Activated CD8-positive, alpha-beta memory T cell treated with anti-CD3 and anti-CD28 coated beads, Interleukin-2, amount 50 U/mL, for 4 hours (primary cell): ENCODE results near the gene OSER1.
"Not testable (repeated sequence)": the region's sequence is repeated elsewhere in the genome, so short reads cannot be mapped to it uniquely, and the experiment has no call there.

ENCODE experiments used
- DNase-seq: peaks from one replicate; pipeline ENCODE4 v3.0.0-alpha.2; 2020

OSER1 gene

GRCh38 chr20:44210406-44211176 is at the start of gene OSER1:
TSS of gene OSER1 (minus strand) at chr20:44210771. CDS start at chr20:44206957, 3,814 bp downstream.
- peak; percentile 97 for DNase-seq

GRCh38 chr20:44258226-44258890 is 47.8 kb upstream of the OSER1 start:
- DNase-seq: no peak

- DNase-seq: no peak
These were observed 46.4 kb upstream of the OSER1 start for GRCh38 chr20:44256961-44257360.

GRCh38 chr20:44255942-44256341 is 45.4 kb upstream of the OSER1 start:
- DNase-seq: no peak

- DNase-seq: no peak
These were observed 43.5 kb upstream of the OSER1 start for GRCh38 chr20:44254073-44254472.

GRCh38 chr20:44253528-44253927 is 43.0 kb upstream of the OSER1 start:
- no peak for DNase-seq

- DNase-seq: no peak
These were observed 40.7 kb upstream of the OSER1 start for GRCh38 chr20:44251284-44251683.

- DNase-seq: no peak
These were observed 37.8 kb upstream of the OSER1 start for GRCh38 chr20:44248410-44248759.

GRCh38 chr20:44247586-44248409 is 37.2 kb upstream of the OSER1 start:
- DNase-seq: peak; percentile 22

- no peak for DNase-seq
These were observed 36.6 kb upstream of the OSER1 start, which contains the start of gene GDAP1L1 for GRCh38 chr20:44247131-44247571. TSS of gene GDAP1L1 (plus strand) at chr20:44247308. CDS start at chr20:44247335, 27 bp downstream.

- no peak for DNase-seq
These were observed 35.4 kb upstream of the OSER1 start for GRCh38 chr20:44245977-44246376.

- DNase-seq: no peak
These were observed 31.2 kb upstream of the OSER1 start for GRCh38 chr20:44241796-44242195.

GRCh38 chr20:44236840-44237239 is 26.3 kb upstream of the OSER1 start:
- not testable (repeated sequence) for DNase-seq

GRCh38 chr20:44235702-44236101 is 25.1 kb upstream of the OSER1 start:
- no peak for DNase-seq

GRCh38 chr20:44234566-44235317 is 24.2 kb upstream of the OSER1 start:
- DNase-seq: no peak

- DNase-seq: no peak
These were observed 23.0 kb upstream of the OSER1 start for GRCh38 chr20:44233436-44234016.

- DNase-seq: not testable (repeated sequence)
These were observed 21.9 kb upstream of the OSER1 start for GRCh38 chr20:44232469-44232856.

- no peak for DNase-seq
These were observed 21.3 kb upstream of the OSER1 start for GRCh38 chr20:44231713-44232468.

GRCh38 chr20:44231193-44231592 is 20.6 kb upstream of the OSER1 start:
- DNase-seq: no peak

GRCh38 chr20:44228465-44229258 is 18.1 kb upstream of the OSER1 start:
- no peak for DNase-seq

- DNase-seq: no peak
These were observed 14.1 kb upstream of the OSER1 start for GRCh38 chr20:44224637-44225036.
